Keratinocyte (primary cell): ENCODE results near the gene OBI1.

ENCODE experiments used
- EZH2 ChIP-seq: IDR thresholded peaks from one replicate; pipeline ENCODE4 v1.6.1; 2012; ENCODE audit warnings: inconsistent platforms, mild to moderate bottlenecking, low read length, moderate library complexity
- TF ChIP-seq, protein P1 (sequence below), 3 experiments: IDR thresholded peaks in 1 of 3; conservative IDR thresholded peaks in 1 of 3; optimal IDR thresholded peaks in 1 of 3; 2 replicates in 2 of 3; 3 replicates in 1 of 3; pipeline versions ENCODE3 to v1.5.1; 2011; ENCODE audit warnings: low read length in 3 of 3, mild to moderate bottlenecking in 3 of 3, moderate library complexity in 2 of 3, control low read depth in 1 of 3, inconsistent platforms in 1 of 3; ENCODE audit not compliant: insufficient read depth in 2 of 3; ENCODE audit errors: extremely low read depth in 1 of 3

DNA sequence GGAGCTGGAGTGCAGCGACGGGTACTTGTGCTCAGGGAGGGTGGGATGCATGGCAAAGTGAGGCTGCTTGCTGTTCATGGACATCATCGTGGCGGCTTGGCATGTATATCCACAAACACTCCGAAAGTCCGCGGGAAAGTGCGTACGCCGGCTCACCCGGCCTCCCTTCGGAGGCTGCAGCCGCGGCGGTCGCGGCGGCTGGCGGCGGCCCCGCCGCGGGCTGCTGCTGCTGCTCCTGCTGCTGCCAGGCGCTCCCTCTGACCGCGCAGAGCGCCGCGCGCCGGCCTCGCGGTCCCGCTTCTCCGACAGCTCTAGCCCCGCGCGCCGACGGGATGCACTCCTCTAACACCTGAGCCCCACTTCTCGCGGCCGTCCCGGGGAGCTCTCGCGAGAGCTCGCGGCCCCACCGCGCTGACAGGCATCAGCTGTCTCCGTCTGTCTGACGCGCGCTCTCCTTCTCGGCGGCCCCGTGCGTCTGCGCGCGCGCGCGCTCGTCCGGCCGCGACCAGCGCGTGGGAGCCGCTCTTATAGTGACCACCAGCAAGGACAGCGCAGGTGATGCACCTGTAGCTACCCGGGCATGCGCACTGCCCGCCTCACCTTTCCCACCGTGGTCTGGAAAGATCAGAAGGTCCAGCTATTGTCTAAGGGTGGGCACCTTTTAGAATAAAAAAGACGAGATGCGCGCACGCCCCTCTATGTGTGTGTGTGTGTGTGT, 55.6 kb downstream of the OBI1 start, which contains the start of gene POU4F1:
- TF ChIP-seq, protein P1, sequence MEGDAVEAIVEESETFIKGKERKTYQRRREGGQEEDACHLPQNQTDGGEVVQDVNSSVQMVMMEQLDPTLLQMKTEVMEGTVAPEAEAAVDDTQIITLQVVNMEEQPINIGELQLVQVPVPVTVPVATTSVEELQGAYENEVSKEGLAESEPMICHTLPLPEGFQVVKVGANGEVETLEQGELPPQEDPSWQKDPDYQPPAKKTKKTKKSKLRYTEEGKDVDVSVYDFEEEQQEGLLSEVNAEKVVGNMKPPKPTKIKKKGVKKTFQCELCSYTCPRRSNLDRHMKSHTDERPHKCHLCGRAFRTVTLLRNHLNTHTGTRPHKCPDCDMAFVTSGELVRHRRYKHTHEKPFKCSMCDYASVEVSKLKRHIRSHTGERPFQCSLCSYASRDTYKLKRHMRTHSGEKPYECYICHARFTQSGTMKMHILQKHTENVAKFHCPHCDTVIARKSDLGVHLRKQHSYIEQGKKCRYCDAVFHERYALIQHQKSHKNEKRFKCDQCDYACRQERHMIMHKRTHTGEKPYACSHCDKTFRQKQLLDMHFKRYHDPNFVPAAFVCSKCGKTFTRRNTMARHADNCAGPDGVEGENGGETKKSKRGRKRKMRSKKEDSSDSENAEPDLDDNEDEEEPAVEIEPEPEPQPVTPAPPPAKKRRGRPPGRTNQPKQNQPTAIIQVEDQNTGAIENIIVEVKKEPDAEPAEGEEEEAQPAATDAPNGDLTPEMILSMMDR (optimal IDR thresholded peaks at IDR 0.05 in 1 of 3, IDR thresholded peaks at IDR 0.05 in 1 of 3, conservative IDR thresholded peaks at IDR 0.05 in 1 of 3; ENCODE audit: extremely low read depth in 1 of 3, insufficient read depth in 2 of 3, low read length in 3 of 3), result no peak
- peak; percentile 3 for TF ChIP-seq EZH2
